ENCODE results near the gene AP4B1. TPM values are rescaled to one million over a fixed set of nuclear protein-coding genes. Genes with fewer than 3 reads are reported as not detected.

Gene AP4B1
- total and polyA plus RNA-seq, 9 of the 15 experiments (the other 6 are each of a cell fraction or from before 2014, with no cell fraction given): 15.8 to 36.5 (median 24.6) TPM

DNA sequence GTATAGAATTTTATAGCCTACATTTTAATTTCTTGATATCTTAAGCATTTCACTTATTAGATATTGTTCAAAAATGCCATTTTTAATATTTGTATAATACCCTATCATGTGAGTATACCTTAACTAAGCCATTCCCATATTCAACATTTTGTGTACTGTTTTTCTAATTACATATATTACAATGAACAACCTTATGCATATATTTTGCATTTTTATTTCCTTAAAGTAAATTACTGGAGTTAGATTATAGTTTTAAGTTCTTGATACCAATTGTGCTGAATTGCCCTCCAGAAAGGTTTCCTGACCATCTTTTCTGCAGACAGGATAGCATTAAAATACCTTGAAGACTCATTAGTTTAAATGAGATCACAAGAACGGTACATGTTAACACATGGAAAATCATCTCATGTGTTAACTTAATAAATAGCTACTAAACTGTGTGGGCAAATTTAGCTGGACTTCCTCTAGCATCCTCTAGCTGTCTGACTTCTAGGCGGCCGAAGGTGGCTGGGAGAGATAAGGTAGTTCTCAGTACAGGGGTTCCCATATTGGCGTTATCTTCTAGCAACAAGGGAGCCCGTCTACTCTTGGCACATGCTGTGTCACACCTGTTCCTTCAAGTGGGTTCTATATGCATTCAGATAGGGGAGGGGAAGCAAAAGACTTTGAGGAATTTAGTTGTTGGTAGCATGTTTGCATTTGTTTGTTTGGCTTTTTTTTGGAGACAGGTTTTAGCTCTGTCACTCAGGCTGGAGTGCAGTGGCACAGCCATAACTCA lies 9.5 kb upstream of the AP4B1 start (continued):
- TF ChIP-seq, protein P1, sequence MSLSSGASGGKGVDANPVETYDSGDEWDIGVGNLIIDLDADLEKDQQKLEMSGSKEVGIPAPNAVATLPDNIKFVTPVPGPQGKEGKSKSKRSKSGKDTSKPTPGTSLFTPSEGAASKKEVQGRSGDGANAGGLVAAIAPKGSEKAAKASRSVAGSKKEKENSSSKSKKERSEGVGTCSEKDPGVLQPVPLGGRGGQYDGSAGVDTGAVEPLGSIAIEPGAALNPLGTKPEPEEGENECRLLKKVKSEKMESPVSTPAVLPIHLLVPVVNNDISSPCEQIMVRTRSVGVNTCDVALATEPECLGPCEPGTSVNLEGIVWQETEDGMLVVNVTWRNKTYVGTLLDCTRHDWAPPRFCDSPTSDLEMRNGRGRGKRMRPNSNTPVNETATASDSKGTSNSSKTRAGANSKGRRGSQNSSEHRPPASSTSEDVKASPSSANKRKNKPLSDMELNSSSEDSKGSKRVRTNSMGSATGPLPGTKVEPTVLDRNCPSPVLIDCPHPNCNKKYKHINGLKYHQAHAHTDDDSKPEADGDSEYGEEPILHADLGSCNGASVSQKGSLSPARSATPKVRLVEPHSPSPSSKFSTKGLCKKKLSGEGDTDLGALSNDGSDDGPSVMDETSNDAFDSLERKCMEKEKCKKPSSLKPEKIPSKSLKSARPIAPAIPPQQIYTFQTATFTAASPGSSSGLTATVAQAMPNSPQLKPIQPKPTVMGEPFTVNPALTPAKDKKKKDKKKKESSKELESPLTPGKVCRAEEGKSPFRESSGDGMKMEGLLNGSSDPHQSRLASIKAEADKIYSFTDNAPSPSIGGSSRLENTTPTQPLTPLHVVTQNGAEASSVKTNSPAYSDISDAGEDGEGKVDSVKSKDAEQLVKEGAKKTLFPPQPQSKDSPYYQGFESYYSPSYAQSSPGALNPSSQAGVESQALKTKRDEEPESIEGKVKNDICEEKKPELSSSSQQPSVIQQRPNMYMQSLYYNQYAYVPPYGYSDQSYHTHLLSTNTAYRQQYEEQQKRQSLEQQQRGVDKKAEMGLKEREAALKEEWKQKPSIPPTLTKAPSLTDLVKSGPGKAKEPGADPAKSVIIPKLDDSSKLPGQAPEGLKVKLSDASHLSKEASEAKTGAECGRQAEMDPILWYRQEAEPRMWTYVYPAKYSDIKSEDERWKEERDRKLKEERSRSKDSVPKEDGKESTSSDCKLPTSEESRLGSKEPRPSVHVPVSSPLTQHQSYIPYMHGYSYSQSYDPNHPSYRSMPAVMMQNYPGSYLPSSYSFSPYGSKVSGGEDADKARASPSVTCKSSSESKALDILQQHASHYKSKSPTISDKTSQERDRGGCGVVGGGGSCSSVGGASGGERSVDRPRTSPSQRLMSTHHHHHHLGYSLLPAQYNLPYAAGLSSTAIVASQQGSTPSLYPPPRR (CRISPR knock-in tag; IDR thresholded peaks at IDR 0.05; ENCODE audit: borderline replicate concordance): no peak
- TF ChIP-seq, protein P2, sequence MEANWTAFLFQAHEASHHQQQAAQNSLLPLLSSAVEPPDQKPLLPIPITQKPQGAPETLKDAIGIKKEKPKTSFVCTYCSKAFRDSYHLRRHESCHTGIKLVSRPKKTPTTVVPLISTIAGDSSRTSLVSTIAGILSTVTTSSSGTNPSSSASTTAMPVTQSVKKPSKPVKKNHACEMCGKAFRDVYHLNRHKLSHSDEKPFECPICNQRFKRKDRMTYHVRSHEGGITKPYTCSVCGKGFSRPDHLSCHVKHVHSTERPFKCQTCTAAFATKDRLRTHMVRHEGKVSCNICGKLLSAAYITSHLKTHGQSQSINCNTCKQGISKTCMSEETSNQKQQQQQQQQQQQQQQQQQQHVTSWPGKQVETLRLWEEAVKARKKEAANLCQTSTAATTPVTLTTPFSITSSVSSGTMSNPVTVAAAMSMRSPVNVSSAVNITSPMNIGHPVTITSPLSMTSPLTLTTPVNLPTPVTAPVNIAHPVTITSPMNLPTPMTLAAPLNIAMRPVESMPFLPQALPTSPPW (CRISPR knock-in tag; IDR thresholded peaks at IDR 0.05): peak; percentile 78
- TF ChIP-seq HMGXB4 (CRISPR knock-in tag; IDR thresholded peaks at IDR 0.05) (no peak), ZBED1 (IDR thresholded peaks at IDR 0.05) (peak; percentile 87; the same call in 1 of the 2 replicates), POLR3A (IDR thresholded peaks at IDR 0.05; ENCODE audit: borderline replicate concordance, extremely low read depth, insufficient read depth, insufficient read length) (no peak), KAT7 (CRISPR knock-in tag; IDR thresholded peaks at IDR 0.05; ENCODE audit: borderline replicate concordance) (no peak), RNF2 (IDR thresholded peaks at IDR 0.05) (peak; percentile 93), ZSCAN32 (CRISPR knock-in tag; IDR thresholded peaks at IDR 0.05) (no peak), CTCFL (IDR thresholded peaks at IDR 0.05; ENCODE audit: borderline replicate concordance, insufficient read depth, low read depth, low read length, poor library complexity, severe bottlenecking) (no peak), DEAF1 (CRISPR knock-in tag; IDR thresholded peaks at IDR 0.05) (0 out of 2 replicates have a peak, but pooled peaks have one; percentile 12), IRF1 (CRISPR knock-in tag; IDR thresholded peaks at IDR 0.05; ENCODE audit: borderline replicate concordance) (no peak)
- TF ChIP-seq, protein P3, sequence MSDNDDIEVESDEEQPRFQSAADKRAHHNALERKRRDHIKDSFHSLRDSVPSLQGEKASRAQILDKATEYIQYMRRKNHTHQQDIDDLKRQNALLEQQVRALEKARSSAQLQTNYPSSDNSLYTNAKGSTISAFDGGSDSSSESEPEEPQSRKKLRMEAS (CRISPR knock-in tag; IDR thresholded peaks at IDR 0.05): peak; percentile 87

Data from K562 (cell line).